GM15510 (cell line): ENCODE measurements around the gene DTX4.

Source experiments
- POLR2A ChIP-seq: IDR thresholded peaks from 3 replicates; pipeline ENCODE4 v1.6.1; 2011; ENCODE audit warnings: borderline replicate concordance; ENCODE audit not compliant: insufficient read length; ENCODE audit errors: extremely low read depth

The DTX4 gene

GRCh38 chr11:59154610-59155009 is 17.3 kb upstream of the DTX4 start:
- TF ChIP-seq POLR2A = no peak

DNA sequence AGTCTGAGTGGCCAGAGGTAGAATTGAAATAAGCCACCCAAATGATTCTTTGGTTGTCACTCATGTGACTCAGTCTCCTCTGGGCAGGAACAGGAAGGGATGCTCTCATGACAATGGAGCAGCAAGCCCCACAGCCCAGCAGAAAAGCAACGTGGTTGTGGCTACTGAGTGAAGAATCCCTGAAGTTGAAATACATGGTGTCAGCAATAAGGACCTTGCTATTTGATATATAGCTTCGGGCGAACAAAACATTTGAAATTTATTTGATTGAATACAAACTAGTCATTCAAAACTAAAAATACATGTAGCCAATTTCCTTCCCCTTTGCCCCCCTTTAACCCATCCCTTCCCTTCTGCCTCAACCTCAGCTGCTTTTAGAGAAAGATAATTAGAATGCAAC is 14.5 kb upstream of the DTX4 start:
- TF ChIP-seq POLR2A = no peak

GRCh38 chr11:59158206-59159068 is 13.5 kb upstream of the DTX4 start:
- TF ChIP-seq POLR2A = no peak

GRCh38 chr11:59164028-59164427 is 7.9 kb upstream of the DTX4 start:
- no peak for TF ChIP-seq POLR2A

DNA sequence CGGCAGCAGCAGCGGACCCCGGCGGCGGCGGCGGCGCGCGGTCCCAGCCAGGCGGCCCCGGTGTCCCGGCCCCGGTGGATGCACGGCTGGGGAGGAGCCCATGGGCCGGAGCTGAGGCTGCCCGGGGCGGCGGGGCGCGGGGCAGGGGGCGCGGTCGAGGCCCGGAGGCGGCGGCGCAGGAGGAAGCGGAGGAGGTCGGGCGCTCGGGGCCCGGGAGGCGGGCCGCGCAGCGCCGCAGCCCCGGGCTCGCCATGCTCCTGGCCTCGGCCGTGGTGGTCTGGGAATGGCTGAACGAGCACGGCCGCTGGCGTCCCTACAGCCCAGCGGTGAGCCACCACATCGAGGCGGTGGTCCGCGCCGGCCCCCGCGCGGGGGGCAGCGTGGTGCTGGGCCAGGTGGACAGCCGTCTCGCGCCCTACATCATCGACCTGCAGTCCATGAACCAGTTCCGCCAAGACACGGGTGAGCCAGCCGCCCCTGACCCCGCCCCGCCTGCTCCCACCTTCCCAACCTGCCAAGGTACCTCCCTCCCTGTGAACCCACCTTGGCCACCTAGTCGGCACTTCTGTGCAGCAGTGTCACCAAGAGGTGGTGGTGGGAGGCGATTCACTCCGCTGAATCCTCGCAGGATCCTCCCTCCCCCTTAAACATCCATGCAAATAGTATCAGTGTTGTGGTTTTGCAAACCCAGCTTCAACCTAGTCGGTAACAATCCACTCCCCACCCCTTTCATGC is 580 bp downstream of the DTX4 start:
- no peak for TF ChIP-seq POLR2A

- no peak for TF ChIP-seq POLR2A
These were observed 1.4 kb downstream of the DTX4 start for GRCh38 chr11:59173080-59173963.

- TF ChIP-seq POLR2A = no peak
These were observed 2.2 kb downstream of the DTX4 start for GRCh38 chr11:59173964-59174663.

GRCh38 chr11:59174664-59175033 is 2.7 kb downstream of the DTX4 start:
- TF ChIP-seq POLR2A = no peak

DNA sequence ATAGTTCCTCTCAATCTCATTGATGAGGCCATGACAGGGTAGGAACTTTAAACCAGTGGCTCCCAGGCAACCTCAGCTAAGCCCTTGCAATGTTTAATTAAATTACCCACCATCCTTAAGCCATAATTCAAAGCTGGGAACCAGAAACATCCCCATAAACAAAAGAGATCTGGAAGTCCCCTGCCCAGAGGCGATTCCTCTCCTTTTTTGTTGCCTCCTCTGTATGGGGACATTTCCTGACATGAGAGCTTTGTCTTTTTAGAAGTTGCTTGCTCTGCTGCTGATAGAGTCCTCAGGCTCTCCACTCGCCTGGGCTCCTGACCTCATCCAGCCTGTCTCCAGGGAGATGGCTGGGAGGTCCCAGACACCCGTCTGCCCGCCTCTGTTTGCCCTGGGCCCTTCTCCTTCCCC is 3.2 kb downstream of the DTX4 start:
- no peak for TF ChIP-seq POLR2A

GRCh38 chr11:59176330-59176729 is 4.4 kb downstream of the DTX4 start:
- TF ChIP-seq POLR2A = no peak

DNA sequence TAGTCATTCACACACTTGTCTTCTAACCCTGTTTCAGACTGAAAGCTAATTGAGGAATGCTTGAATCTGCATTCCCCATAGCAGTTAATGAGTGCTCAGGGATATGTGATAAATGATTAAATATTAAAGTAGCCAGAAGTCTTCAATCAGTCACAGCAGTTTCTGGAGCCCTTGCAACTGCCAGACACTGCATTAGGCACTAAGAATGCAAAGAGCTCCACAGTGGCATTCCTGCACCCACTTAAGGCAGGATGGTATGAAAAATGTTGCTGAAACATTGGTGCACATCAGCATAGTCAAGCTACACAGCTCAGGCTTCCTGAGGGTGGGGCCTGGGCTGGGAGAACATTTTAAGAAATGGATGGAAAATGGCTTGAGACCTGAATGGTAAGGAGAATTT is 6.5 kb downstream of the DTX4 start:
- no peak for TF ChIP-seq POLR2A

GRCh38 chr11:59179121-59179520 is 7.2 kb downstream of the DTX4 start:
- no peak for TF ChIP-seq POLR2A

DNA sequence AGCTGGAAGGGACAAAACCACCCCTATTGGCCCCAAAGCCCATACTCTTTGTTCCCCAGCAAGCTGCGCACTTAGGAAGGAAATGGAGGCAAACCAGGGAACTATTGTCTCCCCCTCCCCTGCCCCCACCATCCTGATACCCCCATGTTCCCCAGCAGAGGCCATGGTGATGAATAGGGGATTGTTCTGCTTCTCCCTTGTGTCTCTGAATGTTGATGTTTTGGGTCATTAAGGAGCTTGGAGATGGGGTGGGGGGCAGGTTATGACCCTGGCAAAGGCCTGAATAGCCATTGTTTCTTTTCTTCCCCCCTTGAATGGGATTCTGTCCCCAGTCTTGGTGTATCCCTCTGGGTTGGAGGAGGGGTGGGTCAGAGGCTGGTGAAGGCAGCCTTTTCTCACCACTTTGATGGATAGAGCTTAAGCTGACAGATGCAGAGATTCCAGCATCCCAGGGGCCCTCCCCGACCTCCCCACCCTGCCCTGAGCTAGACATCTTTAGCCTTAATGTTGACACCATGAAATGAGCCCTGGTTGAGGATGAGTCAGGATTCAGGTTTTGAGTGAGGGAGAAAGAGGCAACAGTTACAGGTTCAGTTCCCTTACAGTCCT is 8.3 kb downstream of the DTX4 start:
- TF ChIP-seq POLR2A = no peak

DNA sequence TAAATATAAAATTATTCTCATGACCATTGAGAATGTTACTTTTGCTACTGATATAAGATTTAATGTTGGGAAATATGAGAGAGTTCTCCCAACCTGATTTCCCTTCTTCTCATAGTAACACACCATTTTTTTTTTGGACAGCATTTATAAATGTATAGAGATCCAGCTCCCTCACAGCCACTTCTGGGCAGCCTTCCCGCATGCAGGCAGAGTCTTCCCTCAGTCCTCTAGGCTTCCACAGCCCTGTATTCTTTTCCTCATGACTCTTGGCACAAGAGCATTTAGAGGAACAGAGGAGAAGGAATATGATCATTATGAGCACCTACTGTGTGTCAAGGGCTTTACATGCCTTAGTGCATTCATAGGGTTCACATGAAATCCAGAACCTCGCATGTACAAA is 9.0 kb downstream of the DTX4 start:
- no peak for TF ChIP-seq POLR2A

DNA sequence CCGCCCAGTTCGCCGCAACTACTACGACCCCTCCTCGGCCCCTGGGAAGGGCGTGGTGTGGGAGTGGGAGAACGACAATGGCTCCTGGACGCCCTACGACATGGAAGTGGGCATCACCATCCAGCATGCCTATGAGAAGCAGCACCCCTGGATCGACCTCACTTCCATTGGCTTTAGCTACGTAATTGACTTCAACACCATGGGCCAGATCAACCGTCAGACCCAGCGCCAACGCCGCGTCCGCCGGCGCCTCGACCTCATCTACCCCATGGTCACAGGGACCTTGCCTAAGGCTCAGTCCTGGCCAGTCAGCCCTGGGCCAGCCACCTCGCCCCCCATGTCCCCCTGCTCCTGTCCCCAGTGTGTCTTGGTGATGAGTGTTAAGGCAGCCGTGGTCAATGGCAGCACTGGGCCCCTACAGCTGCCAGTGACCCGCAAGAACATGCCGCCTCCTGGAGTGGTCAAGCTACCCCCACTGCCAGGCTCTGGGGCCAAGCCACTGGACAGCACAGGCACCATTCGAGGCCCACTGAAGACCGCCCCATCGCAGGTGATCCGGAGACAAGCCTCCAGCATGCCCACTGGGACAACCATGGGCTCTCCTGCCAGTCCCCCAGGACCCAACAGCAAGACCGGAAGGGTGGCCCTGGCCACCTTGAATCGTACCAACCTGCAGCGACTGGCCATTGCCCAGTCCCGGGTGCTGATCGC is 10.0 kb downstream of the DTX4 start:
- no peak for TF ChIP-seq POLR2A
